MM.1S (cell line): Measurements from ENCODE around the gene AKR1C1.

ENCODE experiments used
- EZH2 ChIP-seq: fragments of 300-600 bp; sonication (generic); optimal IDR thresholded peaks from 2 replicates; pipeline ENCODE3; 2017; ENCODE audit warnings: low read depth, mild to moderate bottlenecking, antibody characterized with exemption, low read length, mixed read lengths
- TF ChIP-seq, protein P1 (sequence below): fragments of 300-600 bp; sonication (generic); IDR thresholded peaks from 2 replicates; pipeline ENCODE4 v1.5.1; 2016; ENCODE audit warnings: antibody characterized with exemption, low read length, mixed read lengths

DNA sequence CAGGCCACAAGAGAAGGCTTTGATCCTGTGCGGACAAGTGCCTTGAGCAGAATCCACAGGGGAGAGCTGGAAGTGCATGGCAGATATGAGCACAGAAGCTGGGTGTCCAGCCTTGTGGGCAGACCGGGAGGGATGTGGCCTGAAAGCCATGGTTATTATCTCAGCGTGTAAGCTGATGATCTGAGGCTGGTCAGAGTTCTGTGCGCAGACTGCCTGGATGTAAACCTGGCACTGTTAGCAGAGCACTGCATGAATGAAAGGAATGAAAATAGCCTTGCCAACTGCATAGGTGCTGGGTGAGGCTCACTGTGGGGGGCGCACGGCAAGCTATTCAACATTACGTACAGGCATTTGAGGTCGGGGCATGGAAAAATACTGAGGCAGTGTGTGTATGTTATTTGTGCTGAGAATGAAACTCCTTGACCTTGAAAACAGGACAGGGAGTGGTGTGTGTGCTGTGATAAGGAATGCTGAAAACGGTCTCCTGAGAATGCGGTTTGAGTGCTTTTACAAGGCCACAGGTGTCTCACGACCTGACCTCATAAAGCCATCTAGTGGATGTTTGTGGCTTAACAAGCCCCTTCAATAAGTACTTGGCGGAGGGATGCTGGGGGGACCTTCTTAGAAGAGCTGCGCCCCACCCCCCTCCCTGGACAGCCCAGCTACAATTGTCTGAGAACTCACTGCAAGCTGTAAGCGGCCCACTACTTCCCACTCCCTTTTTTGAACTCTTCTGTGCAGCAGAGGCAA is 18.7 kb downstream of the AKR1C1 start:
- TF ChIP-seq, protein P1, sequence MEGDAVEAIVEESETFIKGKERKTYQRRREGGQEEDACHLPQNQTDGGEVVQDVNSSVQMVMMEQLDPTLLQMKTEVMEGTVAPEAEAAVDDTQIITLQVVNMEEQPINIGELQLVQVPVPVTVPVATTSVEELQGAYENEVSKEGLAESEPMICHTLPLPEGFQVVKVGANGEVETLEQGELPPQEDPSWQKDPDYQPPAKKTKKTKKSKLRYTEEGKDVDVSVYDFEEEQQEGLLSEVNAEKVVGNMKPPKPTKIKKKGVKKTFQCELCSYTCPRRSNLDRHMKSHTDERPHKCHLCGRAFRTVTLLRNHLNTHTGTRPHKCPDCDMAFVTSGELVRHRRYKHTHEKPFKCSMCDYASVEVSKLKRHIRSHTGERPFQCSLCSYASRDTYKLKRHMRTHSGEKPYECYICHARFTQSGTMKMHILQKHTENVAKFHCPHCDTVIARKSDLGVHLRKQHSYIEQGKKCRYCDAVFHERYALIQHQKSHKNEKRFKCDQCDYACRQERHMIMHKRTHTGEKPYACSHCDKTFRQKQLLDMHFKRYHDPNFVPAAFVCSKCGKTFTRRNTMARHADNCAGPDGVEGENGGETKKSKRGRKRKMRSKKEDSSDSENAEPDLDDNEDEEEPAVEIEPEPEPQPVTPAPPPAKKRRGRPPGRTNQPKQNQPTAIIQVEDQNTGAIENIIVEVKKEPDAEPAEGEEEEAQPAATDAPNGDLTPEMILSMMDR = peak; percentile 47
- no peak for TF ChIP-seq EZH2
